HAP-1 (cell line): Measurements from ENCODE around the gene CAD.

Experiments used
- DNase-seq, 2 experiments: peaks; one replicate each; pipeline ENCODE4 v3.0.0-alpha.2; 2016 to 2020; ENCODE audit warnings: low spot score in 2 of 2
- H3K27me3 ChIP-seq: fragments of 250-450 bp; sonication (Bioruptor Pico); 2 replicates; pipeline ENCODE4 v1.5.1; 2020; ENCODE audit warnings: low read depth, mild to moderate bottlenecking, moderate library complexity
- H3K36me3 ChIP-seq: fragments of 250-450 bp; sonication (Bioruptor Pico); replicated peaks from 2 replicates; pipeline ENCODE4 v1.5.1; 2020; ENCODE audit warnings: mild to moderate bottlenecking
- H3K4me1 ChIP-seq: fragments of 250-450 bp; sonication (Bioruptor Pico); 2 replicates; pipeline ENCODE4 v1.5.1; 2020; ENCODE audit warnings: mild to moderate bottlenecking
- H3K4me3 ChIP-seq: fragments of 250-450 bp; sonication (Bioruptor Pico); 2 replicates; pipeline ENCODE4 v1.5.1; 2020; ENCODE audit warnings: mild to moderate bottlenecking, moderate library complexity
- H3K9me3 ChIP-seq: fragments of 250-450 bp; sonication (Bioruptor Pico); 2 replicates; pipeline ENCODE4 v1.5.1; 2020; ENCODE audit warnings: mild to moderate bottlenecking, moderate library complexity
- in situ Hi-C: fragments of 300-500 bp; cut with MboI; formaldehyde crosslinking; loops from 3 replicates; pipeline ENCODE4 v1.14.3; 2020; ENCODE audit warnings: low sequenced_read_pairs, inconsistent platforms, mixed read lengths

The CAD gene

GRCh38 chr2:27222407-27222806 lies 5.2 kb downstream of the CAD start:
- Histone ChIP-seq H3K36me3 (peaks cover 98% of the 10 kb centered on the region), H3K27me3 (no peaks in the 10 kb centered on the region), H3K9me3 (no peaks in the 10 kb centered on the region), H3K4me3 (no peak overlapping the region), H3K4me1 (peaks cover 15% of the 10 kb centered on the region)
- DNase-seq, result no peak
- in situ Hi-C loops, result no loop called here

- Histone ChIP-seq H3K36me3 (peaks cover 99% of the 10 kb centered on the region), H3K9me3 (no peaks in the 10 kb centered on the region), H3K4me1 (peaks cover 13% of the 10 kb centered on the region), H3K4me3 (no peak overlapping the region), H3K27me3 (no peaks in the 10 kb centered on the region)
- no peak for DNase-seq
- in situ Hi-C loops, result no loop called here
These were observed 6.2 kb downstream of the CAD start for GRCh38 chr2:27223416-27223815.

- Histone ChIP-seq H3K4me3 (no peak overlapping the region), H3K9me3 (no peaks in the 10 kb centered on the region), H3K36me3 (peaks cover 96% of the 10 kb centered on the region), H3K4me1 (no peaks in the 10 kb centered on the region), H3K27me3 (no peaks in the 10 kb centered on the region)
- in situ Hi-C loops, result no loop called here
- DNase-seq, result no peak
These were observed 8.4 kb downstream of the CAD start for GRCh38 chr2:27225526-27225925.

- no peaks in the 10 kb centered on the region for H3K27me3 ChIP-seq
- in situ Hi-C loops, result no loop called here
- H3K36me3 ChIP-seq, result peaks cover 98% of the 10 kb centered on the region
- H3K9me3 ChIP-seq, result no peaks in the 10 kb centered on the region
- no peaks in the 10 kb centered on the region for H3K4me1 ChIP-seq
- H3K4me3 ChIP-seq, result no peak overlapping the region
- no peak for DNase-seq
These were observed 10.3 kb downstream of the CAD start for GRCh38 chr2:27227501-27227900.

- Histone ChIP-seq H3K9me3 (no peaks in the 10 kb centered on the region), H3K4me3 (no peak overlapping the region), H3K4me1 (no peaks in the 10 kb centered on the region), H3K36me3 (peaks cover 98% of the 10 kb centered on the region), H3K27me3 (no peaks in the 10 kb centered on the region)
- in situ Hi-C loops, result no loop called here
- DNase-seq, result no peak
These were observed 14.8 kb downstream of the CAD start for GRCh38 chr2:27231921-27232320.

- Histone ChIP-seq H3K9me3 (no peaks in the 10 kb centered on the region), H3K4me1 (no peaks in the 10 kb centered on the region), H3K36me3 (peaks cover 98% of the 10 kb centered on the region), H3K4me3 (no peak overlapping the region), H3K27me3 (no peaks in the 10 kb centered on the region)
- in situ Hi-C loops, result no loop called here
- DNase-seq, result no peak
These were observed 16.2 kb downstream of the CAD start for GRCh38 chr2:27233341-27233740.

- peaks cover 100% of the 10 kb centered on the region for H3K36me3 ChIP-seq
- in situ Hi-C loops, result no loop called here
These were observed 19.0 kb downstream of the CAD start for GRCh38 chr2:27236136-27236535.

GRCh38 chr2:27236626-27237025 lies 19.5 kb downstream of the CAD start:
- no peaks in the 10 kb centered on the region for H3K9me3 ChIP-seq
- peaks cover 100% of the 10 kb centered on the region for H3K36me3 ChIP-seq
- DNase-seq, result no peak
- in situ Hi-C loops, result no loop called here
- H3K4me1 ChIP-seq, result no peaks in the 10 kb centered on the region
- no peaks in the 10 kb centered on the region for H3K27me3 ChIP-seq
- no peak overlapping the region for H3K4me3 ChIP-seq

More at GRCh38 chr2:27236136-27236535, 19.0 kb downstream of the CAD start:
- no peak for DNase-seq
- H3K9me3 ChIP-seq, result no peaks in the 10 kb centered on the region
- no peaks in the 10 kb centered on the region for H3K4me1 ChIP-seq
- H3K4me3 ChIP-seq, result no peak overlapping the region
- H3K27me3 ChIP-seq, result no peaks in the 10 kb centered on the region

GRCh38 chr2:27237341-27237945 lies 20.3 kb downstream of the CAD start:
- Histone ChIP-seq H3K4me3 (no peak overlapping the region), H3K36me3 (peaks cover 100% of the 10 kb centered on the region), H3K27me3 (no peaks in the 10 kb centered on the region), H3K4me1 (no peaks in the 10 kb centered on the region), H3K9me3 (no peaks in the 10 kb centered on the region)
- in situ Hi-C loops, result no loop called here
- DNase-seq, result no peak

GRCh38 chr2:27238976-27239375 lies 21.8 kb downstream of the CAD start:
- Histone ChIP-seq H3K27me3 (no peaks in the 10 kb centered on the region), H3K9me3 (no peaks in the 10 kb centered on the region), H3K4me1 (no peaks in the 10 kb centered on the region), H3K4me3 (no peak overlapping the region), H3K36me3 (peaks cover 100% of the 10 kb centered on the region)
- in situ Hi-C loops, result no loop called here
- no peak for DNase-seq

- H3K4me3 ChIP-seq, result no peak overlapping the region
- H3K9me3 ChIP-seq, result no peaks in the 10 kb centered on the region
- DNase-seq, result no peak
- H3K36me3 ChIP-seq, result peaks cover 93% of the 10 kb centered on the region
- no peaks in the 10 kb centered on the region for H3K4me1 ChIP-seq
- in situ Hi-C loops, result no loop called here
- H3K27me3 ChIP-seq, result no peaks in the 10 kb centered on the region
These were observed 23.2 kb downstream of the CAD start for GRCh38 chr2:27240406-27240805.

GRCh38 chr2:27241761-27242613 lies 24.8 kb downstream of the CAD start:
- H3K9me3 ChIP-seq, result no peaks in the 10 kb centered on the region; the same call in 1 of the 2 replicates
- peaks cover 78% of the 10 kb centered on the region for H3K36me3 ChIP-seq
- H3K4me3 ChIP-seq, result no peak overlapping the region
- in situ Hi-C loops, result no loop called here
- no peaks in the 10 kb centered on the region for H3K27me3 ChIP-seq
- H3K4me1 ChIP-seq, result no peaks in the 10 kb centered on the region
- DNase-seq, result no peak

GRCh38 chr2:27242614-27242951 lies 25.4 kb downstream of the CAD start:
- in situ Hi-C loops, result no loop called here
- H3K36me3 ChIP-seq, result peaks cover 72% of the 10 kb centered on the region
- DNase-seq, result no peak
- H3K4me3 ChIP-seq, result no peak overlapping the region
- H3K27me3 ChIP-seq, result no peaks in the 10 kb centered on the region
- no peaks in the 10 kb centered on the region for H3K4me1 ChIP-seq
- no peaks in the 10 kb centered on the region; the same call in 1 of the 2 replicates for H3K9me3 ChIP-seq

- Histone ChIP-seq H3K9me3 (no peaks in the 10 kb centered on the region; the same call in 1 of the 2 replicates), H3K4me3 (no peak overlapping the region), H3K4me1 (no peaks in the 10 kb centered on the region), H3K27me3 (no peaks in the 10 kb centered on the region), H3K36me3 (peaks cover 62% of the 10 kb centered on the region)
- DNase-seq, result no peak
- in situ Hi-C loops, result no loop called here
These were observed 26.4 kb downstream of the CAD start for GRCh38 chr2:27243391-27244130.
